Thyroid gland (tissue), 4 donors: ENCODE data around the gene PACRGL. TPM values are rescaled to one million over a fixed set of nuclear protein-coding genes. Genes with fewer than 3 reads are reported as not detected.
A peak's percentile ranks its signal among the peaks of the same experiment; 100 is the strongest.

Experiments used
- DNase-seq, 2 donors: peaks; one replicate each; pipeline ENCODE4 v3.0.0-alpha.2; 2019
- H3K27ac ChIP-seq, 3 donors: fragments of 200-600 bp; sonication (generic); 1 replicate in 2 of 3; 2 replicates in 1 of 3; pipeline ENCODE4 v1.5.1; 2016 to 2019; ENCODE audit warnings: mild to moderate bottlenecking in 1 of 3, moderate library complexity in 1 of 3
- H3K27me3 ChIP-seq: fragments of 200-600 bp; sonication (generic); one replicate; pipeline ENCODE4 v1.5.1; 2019
- H3K36me3 ChIP-seq, 2 donors: fragments of 200-600 bp; sonication (generic); one replicate each; pipeline ENCODE4 v1.5.1; 2016 to 2019
- H3K4me1 ChIP-seq, 2 donors: fragments of 200-600 bp; sonication (generic); one replicate each; pipeline ENCODE4 v1.5.1; 2017 to 2019
- H3K4me3 ChIP-seq, 3 donors: fragments of 200-600 bp; sonication (generic); replicated peaks in 1 of 3; 1 replicate in 2 of 3; 2 replicates in 1 of 3; pipeline ENCODE4 v1.5.1; 2016; ENCODE audit warnings: mild to moderate bottlenecking in 1 of 3
- H3K9me3 ChIP-seq: fragments of 200-600 bp; sonication (generic); one replicate; pipeline ENCODE4 v1.5.1; 2017
- CTCF ChIP-seq, 6 experiments: fragments of 200-600 bp in 3 of 6; fragments of 450-650 bp in 3 of 6; sonication (generic) in 3 of 6; IDR thresholded peaks; one replicate each; pipeline ENCODE4 v1.5.1; 2016 to 2019; ENCODE audit warnings: antibody characterized with exemption in 6 of 6, mild to moderate bottlenecking in 2 of 6, inconsistent platforms in 1 of 6, moderate library complexity in 1 of 6
- POLR2A ChIP-seq, 2 donors: fragments of 450-650 bp; IDR thresholded peaks; one replicate each; pipeline ENCODE4 v1.6.1; 2017; ENCODE audit warnings: antibody characterized with exemption in 2 of 2, mild to moderate bottlenecking in 2 of 2, moderate library complexity in 1 of 2
- WGBS, 2 donors: methylation state at CpG; one replicate each; pipeline ENCODE4 v1.1.5; 2017; 5-methylcytosine and 5-hydroxymethylcytosine counted together
- intact Hi-C: fragments of 100-400 bp; cut with DNase I; formaldehyde crosslinking; loops from one replicate; pipeline ENCODE4 v1.15.1; 2023
- total RNA-seq, 4 donors: library from RNA; depleted of rRNA; stranded (reverse); fragments of >200 nt; gene quantifications; one replicate each; pipeline ENCODE4 v1.2.3, GENCODE V29; 2016

Gene PACRGL
- total RNA-seq, 4 donors from 2014 or later, result 31.1 to 63.2 (median 41.6) TPM

GRCh38 chr4:20683766-20684165, 16.5 kb upstream of the PACRGL start:
- Histone ChIP-seq H3K4me1 (no peaks in the 10 kb centered on the region), H3K27me3 (no peaks in the 10 kb centered on the region), H3K4me3 (no peak overlapping the region), H3K27ac (no peak overlapping the region), H3K36me3 (no peaks in the 10 kb centered on the region), H3K9me3 (no peaks in the 10 kb centered on the region)
- intact Hi-C loops, result loop anchor here (10.0 kb wide), 1 partner anchor 259 kb away; no protein-coding TSS in a partner anchor
- TF ChIP-seq CTCF (IDR thresholded peaks at IDR 0.05), result no peak
- no peak for TF ChIP-seq POLR2A (IDR thresholded peaks at IDR 0.05)
- WGBS, 2 donors, result 83 to 87% methylated on average over 3 of the region's 3 CpGs
- no peak for DNase-seq

- H3K27ac ChIP-seq, result no peak overlapping the region
- no peaks in the 10 kb centered on the region for H3K9me3 ChIP-seq
- DNase-seq, result no peak
- no peaks in the 10 kb centered on the region for H3K4me1 ChIP-seq
- peak in 4 of 6 experiments; percentile 34 to 69 (median 52) for TF ChIP-seq CTCF (IDR thresholded peaks at IDR 0.05)
- no peak for TF ChIP-seq POLR2A (IDR thresholded peaks at IDR 0.05)
- no peak overlapping the region for H3K4me3 ChIP-seq
- H3K36me3 ChIP-seq, result no peaks in the 10 kb centered on the region
- intact Hi-C loops, result loop anchor here (10.0 kb wide), 1 partner anchor 260 kb away; no protein-coding TSS in a partner anchor
- no peaks in the 10 kb centered on the region for H3K27me3 ChIP-seq
- WGBS, 2 donors, result 32 to 35% methylated on average over 6 of the region's 6 CpGs
Observed at GRCh38 chr4:20684852-20685763, 15.2 kb upstream of the PACRGL start.

GRCh38 chr4:20687864-20688263, 12.4 kb upstream of the PACRGL start:
- intact Hi-C loops, result loop anchor here (10.0 kb wide), 1 partner anchor 263 kb away; no protein-coding TSS in a partner anchor

GRCh38 chr4:20696815-20697214, 3.4 kb upstream of the PACRGL start:
- Histone ChIP-seq H3K4me3 (no peak overlapping the region), H3K27me3 (no peaks in the 10 kb centered on the region), H3K4me1 (peaks cover 5 to 14% of the 10 kb centered on the region in 2 donors), H3K27ac (no peak overlapping the region), H3K9me3 (no peaks in the 10 kb centered on the region), H3K36me3 (no peaks in the 10 kb centered on the region)
- TF ChIP-seq CTCF (IDR thresholded peaks at IDR 0.05) (no peak), POLR2A (IDR thresholded peaks at IDR 0.05) (no peak)
- intact Hi-C loops, result no loop called here
- no peak for DNase-seq
- WGBS, 2 donors, result 89 to 98% methylated on average over 1 of the region's 1 CpG

More at GRCh38 chr4:20687864-20688263, 12.4 kb upstream of the PACRGL start:
- Histone ChIP-seq H3K4me1 (no peaks in the 10 kb centered on the region), H3K36me3 (no peaks in the 10 kb centered on the region), H3K27ac (no peak overlapping the region), H3K27me3 (no peaks in the 10 kb centered on the region), H3K9me3 (no peaks in the 10 kb centered on the region), H3K4me3 (no peak overlapping the region)
- no peak for DNase-seq
- TF ChIP-seq POLR2A (IDR thresholded peaks at IDR 0.05) (no peak), CTCF (IDR thresholded peaks at IDR 0.05) (no peak)
- WGBS, 2 donors, result 50 to 65% methylated on average over 3 of the region's 3 CpGs

GRCh38 chr4:20698382-20698781, 1.9 kb upstream of the PACRGL start:
- no peaks in the 10 kb centered on the region for H3K9me3 ChIP-seq
- no peak overlapping the region for H3K27ac ChIP-seq
- no peak for DNase-seq
- intact Hi-C loops, result no loop called here
- H3K27me3 ChIP-seq, result no peaks in the 10 kb centered on the region
- TF ChIP-seq POLR2A (IDR thresholded peaks at IDR 0.05), result no peak
- no peak for TF ChIP-seq CTCF (IDR thresholded peaks at IDR 0.05)
- WGBS, 2 donors, result 91 to 93% methylated on average over 4 of the region's 4 CpGs
- H3K36me3 ChIP-seq, result no peaks in the 10 kb centered on the region
- H3K4me1 ChIP-seq, result peaks cover 5 to 14% of the 10 kb centered on the region in 2 donors
- H3K4me3 ChIP-seq, result no peak overlapping the region
